IPS-NIHi7 (cell line): Measurements from ENCODE around the gene ITGAV.
"Not testable (repeated sequence)": the region's sequence is repeated elsewhere in the genome, so short reads cannot be mapped to it uniquely, and the experiment has no call there.

Experiments used
- DNase-seq: peaks from one replicate; pipeline ENCODE4 v3.0.0; 2012; ENCODE audit warnings: mixed read lengths; ENCODE audit errors: extremely low spot score

ITGAV gene

GRCh38 chr2:186589612-186590349 lies at the start of gene ITGAV:
Gene ITGAV (plus strand): TSS chr2:186590056. CDS start chr2:186590339, 283 bp downstream.
- peak; percentile 90 for DNase-seq

- no peak for DNase-seq
These were observed 48.9 kb upstream of the ITGAV start for GRCh38 chr2:186540941-186541340.

GRCh38 chr2:186542002-186542401 lies 47.9 kb upstream of the ITGAV start:
- DNase-seq: peak; percentile 12

DNA sequence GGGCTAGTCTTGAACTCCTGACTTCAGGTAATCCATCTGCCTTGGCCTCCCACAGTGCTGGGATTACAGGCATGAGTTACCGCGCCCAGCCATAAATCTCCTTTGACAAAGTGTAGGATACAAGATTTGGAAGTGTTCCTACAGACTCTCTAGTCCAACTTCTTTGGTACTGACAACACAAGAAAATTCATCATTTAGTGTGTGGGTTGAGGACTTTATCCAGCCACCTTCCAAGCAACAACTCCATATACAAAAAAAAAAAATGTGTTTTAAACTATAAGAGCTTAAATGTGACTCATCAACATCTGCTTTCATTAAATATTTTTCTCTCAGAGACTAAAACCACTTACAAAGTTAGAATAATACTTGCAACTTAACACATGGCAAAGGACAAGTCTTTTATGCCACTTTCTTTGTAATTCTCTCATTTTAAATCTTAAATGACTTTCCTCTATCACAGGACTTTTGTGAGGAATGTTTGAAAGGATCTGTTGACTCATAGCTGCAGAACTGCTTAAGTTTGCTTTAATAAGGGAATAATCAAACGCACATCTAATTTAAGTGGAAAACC lies 46.2 kb upstream of the ITGAV start:
- DNase-seq: no peak

- peak; percentile 22 for DNase-seq
These were observed 45.6 kb upstream of the ITGAV start for GRCh38 chr2:186544255-186544675.

DNA sequence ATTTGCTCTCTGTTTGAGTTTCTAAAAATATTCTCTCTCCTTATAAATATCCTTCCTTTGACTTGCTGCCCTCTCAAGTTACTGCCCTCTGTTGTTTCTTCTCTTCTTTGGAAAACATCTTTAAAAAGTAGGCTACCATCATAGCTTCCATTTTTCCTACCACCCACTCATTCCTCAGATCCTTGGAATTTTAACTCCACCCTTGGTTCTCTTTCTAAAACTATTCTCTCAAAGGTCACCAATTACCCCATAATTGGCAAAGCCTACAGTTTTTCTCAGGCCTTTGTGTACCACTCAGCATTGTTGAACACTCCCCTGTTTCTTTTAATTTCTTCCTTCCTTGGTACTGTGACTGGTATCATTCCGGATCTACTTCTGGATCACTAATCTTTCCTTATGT lies 43.0 kb upstream of the ITGAV start:
- DNase-seq: no peak

- no peak for DNase-seq
These were observed 38.4 kb upstream of the ITGAV start for GRCh38 chr2:186551323-186552050.

GRCh38 chr2:186554429-186554828 lies 35.4 kb upstream of the ITGAV start:
- no peak for DNase-seq

DNA sequence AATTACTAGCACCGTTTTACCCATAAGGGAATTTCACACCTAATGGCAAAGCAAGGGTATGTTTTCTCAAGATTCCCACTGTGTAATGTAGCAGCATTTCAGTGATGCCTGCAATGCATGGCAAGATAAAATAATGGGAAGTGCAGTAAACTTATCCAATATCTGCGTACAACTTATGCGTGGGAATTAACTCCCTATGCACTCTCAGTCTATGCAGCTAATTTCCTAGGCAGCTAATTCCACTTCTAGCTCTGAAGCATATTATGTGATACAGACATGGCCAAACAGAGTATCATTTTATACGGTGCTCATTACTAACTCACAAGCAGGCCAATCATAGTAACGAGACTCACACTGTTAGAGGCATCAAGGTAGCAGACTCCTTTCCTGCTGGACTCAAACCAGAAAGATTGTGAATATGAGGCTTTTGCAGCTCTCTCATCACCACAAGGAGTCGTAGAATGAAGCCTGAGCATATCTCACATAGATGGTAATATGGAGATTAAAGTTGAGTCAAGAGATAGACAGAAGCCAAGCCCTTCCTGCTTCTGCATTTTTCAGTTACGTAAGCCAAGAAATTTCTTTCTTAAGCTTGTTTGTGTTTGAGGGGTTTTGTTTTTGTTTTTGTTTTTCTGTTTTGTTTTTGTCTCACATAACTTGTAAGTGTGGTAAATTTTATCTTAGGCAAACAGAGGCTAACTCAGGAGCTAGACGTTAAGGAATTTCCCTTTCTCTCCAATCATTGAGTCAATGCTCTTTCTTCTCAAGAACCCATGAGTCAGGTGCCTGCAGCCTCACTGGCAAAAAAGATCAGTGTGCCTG lies 34.8 kb upstream of the ITGAV start:
- DNase-seq: no peak

- DNase-seq: no peak
These were observed 31.2 kb upstream of the ITGAV start for GRCh38 chr2:186558512-186559276.

- no peak for DNase-seq
These were observed 30.5 kb upstream of the ITGAV start for GRCh38 chr2:186559370-186559769.

DNA sequence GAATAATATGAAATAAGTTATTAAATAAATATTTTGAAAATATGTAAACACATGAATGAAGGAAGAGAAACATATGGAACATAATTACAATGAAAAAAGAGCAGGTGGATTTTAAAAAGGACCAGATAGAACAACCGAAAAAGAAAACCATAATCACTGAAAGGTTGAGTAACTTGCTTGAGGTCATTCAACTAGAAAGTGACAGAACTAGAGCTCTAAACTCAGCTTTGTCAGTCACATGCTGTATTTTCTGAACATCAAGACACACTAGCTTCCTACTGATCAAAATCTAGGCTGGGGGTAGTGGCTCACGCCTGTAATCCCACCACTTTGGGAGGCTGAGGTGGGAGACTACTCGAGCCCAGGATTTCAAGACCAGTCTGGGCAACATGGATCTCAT lies 30.0 kb upstream of the ITGAV start:
- DNase-seq: no peak

- DNase-seq: no peak
These were observed 29.6 kb upstream of the ITGAV start for GRCh38 chr2:186560254-186560653.

GRCh38 chr2:186561467-186562208 lies 28.2 kb upstream of the ITGAV start:
- DNase-seq: no peak

GRCh38 chr2:186562209-186562578 lies 27.7 kb upstream of the ITGAV start:
- no peak for DNase-seq

GRCh38 chr2:186568600-186568999 lies 21.3 kb upstream of the ITGAV start:
- not testable (repeated sequence) for DNase-seq

DNA sequence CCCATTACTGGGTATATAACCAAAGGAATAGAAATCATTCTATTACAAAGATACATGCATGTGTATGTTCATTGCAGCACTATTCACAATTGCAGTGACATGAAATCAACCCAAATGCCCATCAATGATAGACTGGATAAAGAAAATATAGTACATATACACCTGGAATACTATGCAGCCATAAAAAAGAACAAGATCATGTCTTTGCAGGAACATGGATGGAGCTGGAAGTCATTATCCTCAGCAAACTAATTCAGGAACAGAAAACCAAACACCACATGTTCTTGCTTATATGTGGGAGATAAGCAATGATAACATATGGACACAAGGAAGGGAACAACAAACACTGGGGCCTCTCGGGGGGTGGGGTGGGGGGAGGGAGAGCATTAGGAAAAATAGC lies 20.7 kb upstream of the ITGAV start:
- DNase-seq: not testable (repeated sequence)

GRCh38 chr2:186569897-186570296 lies 20.0 kb upstream of the ITGAV start:
- DNase-seq: no peak

DNA sequence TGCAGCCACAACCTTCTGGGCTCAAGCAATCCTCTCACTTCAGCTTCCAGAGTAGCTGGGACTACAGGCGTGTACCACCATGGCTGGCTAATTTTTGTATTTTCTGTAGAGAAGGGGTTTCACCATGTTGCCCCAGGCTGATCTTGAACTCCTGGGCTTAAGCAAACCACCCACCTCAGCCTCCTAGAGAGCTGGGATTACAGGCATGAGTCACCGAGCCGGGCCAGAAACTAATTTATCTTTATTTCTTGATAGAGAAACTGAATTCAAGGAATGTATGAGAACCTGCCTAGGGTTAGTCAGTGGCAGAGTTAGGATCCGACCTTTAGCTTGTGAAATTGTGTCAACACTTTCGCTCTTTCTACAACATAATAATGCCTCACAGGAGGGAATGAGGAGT lies 19.3 kb upstream of the ITGAV start:
- no peak for DNase-seq

GRCh38 chr2:186572705-186573104 lies 17.2 kb upstream of the ITGAV start:
- no peak for DNase-seq

DNA sequence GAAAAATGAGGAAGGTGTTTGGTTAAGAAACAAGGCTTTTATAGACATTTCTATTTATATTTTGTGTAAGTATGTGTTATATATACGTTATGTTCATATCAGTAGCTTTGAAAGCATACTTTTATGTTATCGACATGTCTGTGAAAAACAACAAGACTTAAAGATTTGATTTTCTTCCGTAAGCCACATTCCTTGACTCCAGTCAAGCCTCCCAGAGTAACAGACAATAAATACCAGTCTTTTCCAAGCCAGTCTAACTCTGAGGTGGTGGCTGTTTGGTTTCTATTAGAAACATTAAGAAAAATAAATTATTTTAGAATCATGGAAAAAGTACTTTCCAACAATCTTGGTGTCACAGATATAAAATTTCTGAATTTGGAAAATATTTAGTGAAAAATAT lies 16.3 kb upstream of the ITGAV start:
- no peak for DNase-seq
